ENCODE measurements around the gene PPIP5K2. TPM values are rescaled to one million over a fixed set of nuclear protein-coding genes. Genes with fewer than 3 reads are reported as not detected.
"Not testable (repeated sequence)": the region's sequence is repeated elsewhere in the genome, so short reads cannot be mapped to it uniquely, and the experiment has no call there.

PPIP5K2 gene
- polyA plus RNA-seq, 6 donors from 2014 or later, result 37.4 to 44.3 (median 39.9) TPM

GRCh38 chr5:103218164-103218563, 98.1 kb downstream of the PPIP5K2 start:
- peaks cover 0 to 6% (median 2%) of the 10 kb centered on the region in 7 donors for H3K9me3 Mint-ChIP-seq
- no peaks in the 10 kb centered on the region for H3K27me3 Mint-ChIP-seq
- no peaks in the 10 kb centered on the region for H3K36me3 Mint-ChIP-seq
- no peak for ATAC-seq (ENCODE audit: low read depth in 2 of 2)
- H3K4me1 Mint-ChIP-seq, result no peaks in the 10 kb centered on the region
- DNase-seq, result no peak
- no peak overlapping the region for H3K27ac Mint-ChIP-seq
- no peak overlapping the region for H3K4me3 Mint-ChIP-seq

DNA sequence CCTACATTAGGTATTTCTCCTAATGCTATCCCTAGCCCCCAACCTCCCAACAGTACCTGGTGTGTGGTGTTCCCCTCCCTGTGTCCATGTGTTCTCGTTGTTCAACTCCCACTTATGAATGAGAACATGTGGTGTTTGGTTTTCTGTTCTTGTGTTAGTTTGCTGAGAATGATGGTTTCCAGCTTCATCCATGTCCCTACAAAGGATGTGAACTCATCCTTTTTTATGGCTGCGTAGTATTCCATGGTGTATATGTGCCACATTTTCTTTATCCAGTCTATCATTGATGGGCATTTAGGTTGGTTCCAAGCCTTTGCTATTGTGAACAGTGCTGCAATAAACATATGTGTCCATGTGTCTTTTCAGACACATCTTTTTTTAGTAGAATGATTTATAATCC, 99.0 kb downstream of the PPIP5K2 start:
- not testable (repeated sequence) for H3K9me3 Mint-ChIP-seq; DNase-seq; ATAC-seq (ENCODE audit: low read depth in 2 of 2); H3K4me3 Mint-ChIP-seq; H3K4me1 Mint-ChIP-seq; H3K27me3 Mint-ChIP-seq; H3K27ac Mint-ChIP-seq; H3K36me3 Mint-ChIP-seq

GRCh38 chr5:103223031-103223955, 103.2 kb downstream of the PPIP5K2 start:
- ATAC-seq (ENCODE audit: low read depth in 2 of 2) (no peak), DNase-seq (no peak)
- Mint-ChIP-seq H3K9me3 (peaks cover 0 to 6% (median 2%) of the 10 kb centered on the region in 7 donors), H3K27me3 (peaks cover 0 to 5% (median 0%) of the 10 kb centered on the region in 3 donors), H3K4me3 (no peak overlapping the region), H3K27ac (no peak overlapping the region), H3K4me1 (peaks cover 0 to 8% (median 4%) of the 10 kb centered on the region in 3 donors), H3K36me3 (no peaks in the 10 kb centered on the region)

GRCh38 chr5:103224118-103224893, 104.2 kb downstream of the PPIP5K2 start:
- DNase-seq (peak; percentile 36), ATAC-seq (ENCODE audit: low read depth in 2 of 2) (peak; percentile 78 to 91)
- peaks cover 0 to 15% (median 4%) of the 10 kb centered on the region in 3 donors for H3K4me1 Mint-ChIP-seq
- no peaks in the 10 kb centered on the region for H3K36me3 Mint-ChIP-seq
- peaks cover 0 to 3% (median 1%) of the 10 kb centered on the region in 7 donors for H3K9me3 Mint-ChIP-seq
- H3K4me3 Mint-ChIP-seq, result peak overlapping the region in 1 of 8 donors; percentile 30
- no peak overlapping the region for H3K27ac Mint-ChIP-seq
- H3K27me3 Mint-ChIP-seq, result peaks cover 0 to 5% (median 4%) of the 10 kb centered on the region in 3 donors

DNA sequence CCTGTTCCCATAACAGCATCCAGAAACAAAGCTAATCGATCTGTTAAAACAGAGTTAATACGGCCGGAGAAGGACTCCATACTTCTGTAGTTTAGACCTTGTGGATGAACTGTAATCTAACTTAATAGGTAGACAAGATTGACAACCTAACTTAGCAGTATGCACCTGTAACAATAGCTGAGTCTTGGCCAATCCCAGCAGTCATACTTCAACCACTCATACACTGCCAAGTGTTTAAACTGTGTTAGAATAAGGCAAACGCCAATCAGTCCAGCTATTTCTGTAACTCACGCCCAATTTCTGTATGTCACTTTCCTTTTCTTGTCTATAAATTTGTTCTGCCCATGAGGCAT, 104.8 kb downstream of the PPIP5K2 start:
- H3K36me3 Mint-ChIP-seq, result no peaks in the 10 kb centered on the region
- H3K27me3 Mint-ChIP-seq, result peaks cover 0 to 5% (median 4%) of the 10 kb centered on the region in 3 donors
- peaks cover 0 to 15% (median 4%) of the 10 kb centered on the region in 3 donors for H3K4me1 Mint-ChIP-seq
- DNase-seq (no peak), ATAC-seq (ENCODE audit: low read depth in 2 of 2) (no peak)
- H3K27ac Mint-ChIP-seq, result no peak overlapping the region
- peaks cover 0 to 1% (median 0%) of the 10 kb centered on the region in 7 donors for H3K9me3 Mint-ChIP-seq
- H3K4me3 Mint-ChIP-seq, result no peak overlapping the region

GRCh38 chr5:103228061-103228460, 108.0 kb downstream of the PPIP5K2 start:
- no peak overlapping the region for H3K27ac Mint-ChIP-seq
- DNase-seq (no peak), ATAC-seq (ENCODE audit: low read depth in 2 of 2) (no peak)
- H3K4me3 Mint-ChIP-seq, result no peak overlapping the region
- H3K27me3 Mint-ChIP-seq, result peaks cover 0 to 5% (median 4%) of the 10 kb centered on the region in 3 donors
- peaks cover 0 to 15% (median 4%) of the 10 kb centered on the region in 3 donors for H3K4me1 Mint-ChIP-seq
- H3K36me3 Mint-ChIP-seq, result no peaks in the 10 kb centered on the region
- peaks cover 0 to 1% (median 0%) of the 10 kb centered on the region in 7 donors for H3K9me3 Mint-ChIP-seq

- ATAC-seq (ENCODE audit: low read depth in 2 of 2), result no peak
- Mint-ChIP-seq H3K27ac (no peak overlapping the region), H3K36me3 (no peaks in the 10 kb centered on the region), H3K9me3 (peaks cover 0 to 1% (median 0%) of the 10 kb centered on the region in 7 donors), H3K27me3 (peaks cover 0 to 5% (median 4%) of the 10 kb centered on the region in 3 donors), H3K4me1 (peaks cover 0 to 15% (median 4%) of the 10 kb centered on the region in 3 donors), H3K4me3 (no peak overlapping the region)
- no peak for DNase-seq
These were observed 108.5 kb downstream of the PPIP5K2 start for GRCh38 chr5:103228588-103228987.

- Mint-ChIP-seq H3K27ac (no peak overlapping the region), H3K4me3 (no peak overlapping the region), H3K27me3 (peaks cover 3 to 4% (median 3%) of the 10 kb centered on the region in 3 donors), H3K36me3 (no peaks in the 10 kb centered on the region), H3K9me3 (no peaks in the 10 kb centered on the region), H3K4me1 (peaks cover 0 to 8% (median 0%) of the 10 kb centered on the region in 3 donors)
- no peak for DNase-seq
- ATAC-seq (ENCODE audit: low read depth in 2 of 2), result peak; percentile 58 to 70
These were observed 112.4 kb downstream of the PPIP5K2 start for GRCh38 chr5:103232393-103232999.

DNA sequence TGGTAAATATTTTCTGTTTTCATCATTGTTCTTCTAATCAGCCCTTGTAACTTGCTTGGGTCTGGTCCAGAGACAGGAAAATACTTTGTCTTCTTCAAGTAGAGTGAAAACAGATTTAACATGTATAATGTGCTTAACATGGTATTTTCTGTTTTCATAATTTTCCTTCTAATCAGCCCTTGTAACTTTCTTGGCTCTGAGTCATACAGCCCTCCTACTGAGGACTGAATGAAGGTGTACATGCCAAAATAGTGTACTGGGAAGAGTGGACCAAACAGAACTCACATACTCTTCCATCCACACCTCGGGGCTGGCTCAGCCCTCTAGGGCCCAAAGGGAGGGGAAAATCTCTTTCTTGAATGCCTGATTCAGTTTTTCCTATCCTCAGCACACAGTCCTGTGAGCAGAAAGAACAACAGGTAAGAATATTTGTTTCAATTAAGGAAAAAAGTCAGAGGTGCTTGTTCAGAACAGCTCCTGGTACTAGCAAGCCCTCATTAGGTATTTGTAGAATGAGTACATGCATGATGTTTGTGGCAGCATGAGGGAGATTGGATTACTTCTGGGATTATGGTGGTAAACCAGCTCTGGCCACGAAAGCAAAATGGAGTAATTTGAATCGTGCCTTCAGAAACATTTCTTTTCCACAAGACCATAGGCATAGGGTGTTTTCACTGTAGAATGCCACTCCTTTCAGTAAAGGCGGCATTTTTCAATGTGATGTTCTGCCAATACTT, 114.3 kb downstream of the PPIP5K2 start:
- H3K27me3 Mint-ChIP-seq, result peaks cover 0 to 10% (median 4%) of the 10 kb centered on the region in 3 donors
- no peak overlapping the region for H3K4me3 Mint-ChIP-seq
- ATAC-seq (ENCODE audit: low read depth in 2 of 2) (no peak), DNase-seq (no peak)
- H3K36me3 Mint-ChIP-seq, result no peaks in the 10 kb centered on the region
- H3K27ac Mint-ChIP-seq, result peak overlapping the region in 1 of 6 donors; percentile 7
- H3K9me3 Mint-ChIP-seq, result peaks cover 0 to 14% (median 8%) of the 10 kb centered on the region in 7 donors
- H3K4me1 Mint-ChIP-seq, result no peaks in the 10 kb centered on the region

DNA sequence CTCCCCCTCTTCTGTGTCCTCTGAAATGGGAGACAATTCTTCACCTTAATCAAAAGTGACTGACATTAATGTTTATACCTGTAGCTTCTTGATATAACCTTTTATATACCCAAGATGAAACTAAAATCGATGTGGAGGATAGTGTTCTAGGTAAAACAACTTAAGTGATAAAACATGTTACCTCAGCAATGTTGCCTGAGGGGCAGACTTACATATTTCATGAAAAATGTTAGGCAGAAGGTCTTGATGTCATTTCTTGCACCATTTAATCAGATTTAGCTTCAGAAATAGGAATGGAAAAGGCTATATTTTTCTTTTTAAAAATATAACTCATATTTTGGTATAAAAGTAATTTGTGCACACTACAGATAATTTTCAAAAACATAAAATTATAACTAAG, 115.8 kb downstream of the PPIP5K2 start:
- Mint-ChIP-seq H3K27ac (no peak overlapping the region), H3K9me3 (peaks cover 0 to 24% (median 16%) of the 10 kb centered on the region in 7 donors), H3K4me1 (no peaks in the 10 kb centered on the region), H3K4me3 (no peak overlapping the region), H3K36me3 (no peaks in the 10 kb centered on the region), H3K27me3 (peaks cover 0 to 12% (median 4%) of the 10 kb centered on the region in 3 donors)
- DNase-seq (no peak), ATAC-seq (ENCODE audit: low read depth in 2 of 2) (no peak)

DNA sequence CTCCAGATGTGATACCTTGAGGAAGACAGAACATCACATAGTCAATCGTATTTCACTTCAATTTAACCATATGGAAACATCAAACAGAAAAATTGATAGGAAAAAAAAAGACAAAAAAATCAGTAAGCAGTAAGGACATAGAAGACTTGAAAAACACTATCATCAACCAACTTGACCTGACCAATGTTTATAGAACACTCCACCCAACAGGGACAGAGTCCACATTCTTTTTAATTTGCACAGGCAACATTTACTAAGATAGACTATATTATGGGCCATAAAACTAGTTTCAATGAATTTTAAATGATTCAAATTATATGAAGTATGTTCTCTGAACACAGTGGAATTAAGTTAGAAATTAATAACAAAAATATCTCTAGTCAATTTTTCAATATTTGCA, 117.7 kb downstream of the PPIP5K2 start:
- Mint-ChIP-seq H3K4me3 (no peak overlapping the region), H3K9me3 (peaks cover 0 to 29% (median 17%) of the 10 kb centered on the region in 7 donors), H3K27ac (no peak overlapping the region), H3K36me3 (no peaks in the 10 kb centered on the region), H3K27me3 (peaks cover 0 to 23% (median 4%) of the 10 kb centered on the region in 3 donors), H3K4me1 (no peaks in the 10 kb centered on the region)
- ATAC-seq (ENCODE audit: low read depth in 2 of 2) (no peak), DNase-seq (no peak)

GRCh38 chr5:103243665-103244064, 123.6 kb downstream of the PPIP5K2 start:
- Mint-ChIP-seq H3K27ac (no peak overlapping the region), H3K4me3 (no peak overlapping the region)

More at GRCh38 chr5:103243665-103244064, 123.6 kb downstream of the PPIP5K2 start:
- DNase-seq, result no peak
- Mint-ChIP-seq H3K27me3 (peaks cover 0 to 29% (median 0%) of the 10 kb centered on the region in 3 donors), H3K36me3 (no peaks in the 10 kb centered on the region), H3K9me3 (peaks cover 0 to 22% (median 15%) of the 10 kb centered on the region in 7 donors), H3K4me1 (no peaks in the 10 kb centered on the region)
- no peak for ATAC-seq (ENCODE audit: low read depth in 2 of 2)

All from naive B cell (primary cell).